GM12878 (cell line): ENCODE measurements around the gene TP63. TPM values are rescaled to one million over a fixed set of nuclear protein-coding genes. Genes with fewer than 3 reads are reported as not detected.

Source experiments
- BACH1 ChIP-seq: fragments of 450-650 bp; IDR thresholded peaks from 2 replicates; pipeline ENCODE4 v1.6.1; 2017; ENCODE audit warnings: mild to moderate bottlenecking, borderline replicate concordance
- CEBPB ChIP-seq, 2 experiments: fragments of 150-350 bp in 1 of 2; IDR thresholded peaks; 2 replicates each; pipeline ENCODE4 v1.6.1; 2012 to 2014; ENCODE audit warnings: low read depth in 2 of 2, low read length in 2 of 2, borderline replicate concordance in 1 of 2, inconsistent platforms in 1 of 2
- CHD2 ChIP-seq: IDR thresholded peaks from 2 replicates; pipeline ENCODE4 v1.6.1; 2011; ENCODE audit warnings: low read depth, low read length, improper control_type of control experiment, borderline replicate concordance
- HCFC1 ChIP-seq: fragments of 150-350 bp; IDR thresholded peaks from 2 replicates; pipeline ENCODE4 v1.6.1; 2014; ENCODE audit warnings: low read length
- JUNB ChIP-seq: IDR thresholded peaks from 2 replicates; pipeline ENCODE4 v1.6.1; 2016; ENCODE audit warnings: antibody characterized with exemption, mild to moderate bottlenecking
- KDM1A ChIP-seq: fragments of 200-600 bp; sonication (generic); IDR thresholded peaks from 2 replicates; pipeline ENCODE4 v1.6.1; 2016; ENCODE audit warnings: borderline replicate concordance
- MYB ChIP-seq: fragments of 150-350 bp; IDR thresholded peaks from 2 replicates; pipeline ENCODE4 v1.6.1; 2014; ENCODE audit warnings: mild to moderate bottlenecking, low read depth, low read length, borderline replicate concordance
- NFIC ChIP-seq: IDR thresholded peaks from 2 replicates; pipeline ENCODE4 v1.6.1; 2012; ENCODE audit warnings: low read depth, mild to moderate bottlenecking, inconsistent platforms, low read length, moderate library complexity
- RAD21 ChIP-seq: IDR thresholded peaks from 2 replicates; pipeline ENCODE4 v1.6.1; 2011; ENCODE audit warnings: mild to moderate bottlenecking, low read depth, low read length, moderate library complexity; ENCODE audit not compliant: insufficient read depth
- RUNX3 ChIP-seq: IDR thresholded peaks from 2 replicates; pipeline ENCODE4 v1.6.1; 2012; ENCODE audit warnings: low read length, inconsistent platforms
- polyA plus RNA-seq, 11 experiments: library from polyadenylated mRNA; depleted of rRNA in 4 of 11; unstranded in 6 of 11; stranded (reverse) in 5 of 11; fragments of >200 nt; fragmentation: Nextera tagmentation in 4 of 11; fragmentation: Illumina TruSeq in 1 of 11; extraction: Ambion mirVana in 4 of 11; extraction: Trizol in 1 of 11; gene quantifications; 1 replicate in 1 of 11; 2 replicates in 10 of 11; pipeline versions ENCODE4 v1.2.1 to v1.2.3, GENCODE V29; 2011 to 2016; ENCODE audit warnings: inconsistent platforms in 2 of 11, missing spikeins in 2 of 11, low read depth in 1 of 11
- total RNA-seq, 4 experiments: library from RNA; depleted of rRNA in 3 of 4; stranded (reverse); fragments of >200 nt in 3 of 4; fragmentation: Illumina TruSeq in 1 of 4; extraction: Trizol in 1 of 4; gene quantifications; 2 replicates each; pipeline versions ENCODE4 v1.2.1 to v1.2.3, GENCODE V29; 2013 to 2021
- TF ChIP-seq, protein P1 (sequence below): fragments of 450-650 bp; IDR thresholded peaks from 2 replicates; pipeline ENCODE4 v1.6.1; 2017; ENCODE audit warnings: mild to moderate bottlenecking, moderate library complexity
- TF ChIP-seq, protein P2 (sequence below): fragments of 450-650 bp; IDR thresholded peaks from 2 replicates; pipeline ENCODE4 v1.6.1; 2017; ENCODE audit warnings: mild to moderate bottlenecking, moderate library complexity

The TP63 gene
- total and polyA plus RNA-seq, 10 of the 15 experiments (the other 5 are each of a cell fraction or from before 2014, with no cell fraction given), result 1.4 to 10.8 (median 6.2) TPM

- TF ChIP-seq, protein P1, sequence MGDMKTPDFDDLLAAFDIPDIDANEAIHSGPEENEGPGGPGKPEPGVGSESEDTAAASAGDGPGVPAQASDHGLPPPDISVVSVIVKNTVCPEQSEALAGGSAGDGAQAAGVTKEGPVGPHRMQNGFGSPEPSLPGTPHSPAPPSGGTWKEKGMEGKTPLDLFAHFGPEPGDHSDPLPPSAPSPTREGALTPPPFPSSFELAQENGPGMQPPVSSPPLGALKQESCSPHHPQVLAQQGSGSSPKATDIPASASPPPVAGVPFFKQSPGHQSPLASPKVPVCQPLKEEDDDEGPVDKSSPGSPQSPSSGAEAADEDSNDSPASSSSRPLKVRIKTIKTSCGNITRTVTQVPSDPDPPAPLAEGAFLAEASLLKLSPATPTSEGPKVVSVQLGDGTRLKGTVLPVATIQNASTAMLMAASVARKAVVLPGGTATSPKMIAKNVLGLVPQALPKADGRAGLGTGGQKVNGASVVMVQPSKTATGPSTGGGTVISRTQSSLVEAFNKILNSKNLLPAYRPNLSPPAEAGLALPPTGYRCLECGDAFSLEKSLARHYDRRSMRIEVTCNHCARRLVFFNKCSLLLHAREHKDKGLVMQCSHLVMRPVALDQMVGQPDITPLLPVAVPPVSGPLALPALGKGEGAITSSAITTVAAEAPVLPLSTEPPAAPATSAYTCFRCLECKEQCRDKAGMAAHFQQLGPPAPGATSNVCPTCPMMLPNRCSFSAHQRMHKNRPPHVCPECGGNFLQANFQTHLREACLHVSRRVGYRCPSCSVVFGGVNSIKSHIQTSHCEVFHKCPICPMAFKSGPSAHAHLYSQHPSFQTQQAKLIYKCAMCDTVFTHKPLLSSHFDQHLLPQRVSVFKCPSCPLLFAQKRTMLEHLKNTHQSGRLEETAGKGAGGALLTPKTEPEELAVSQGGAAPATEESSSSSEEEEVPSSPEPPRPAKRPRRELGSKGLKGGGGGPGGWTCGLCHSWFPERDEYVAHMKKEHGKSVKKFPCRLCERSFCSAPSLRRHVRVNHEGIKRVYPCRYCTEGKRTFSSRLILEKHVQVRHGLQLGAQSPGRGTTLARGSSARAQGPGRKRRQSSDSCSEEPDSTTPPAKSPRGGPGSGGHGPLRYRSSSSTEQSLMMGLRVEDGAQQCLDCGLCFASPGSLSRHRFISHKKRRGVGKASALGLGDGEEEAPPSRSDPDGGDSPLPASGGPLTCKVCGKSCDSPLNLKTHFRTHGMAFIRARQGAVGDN, result no peak
- TF ChIP-seq NFIC, result peak; percentile 74; the same call in 1 of the 2 replicates
- TF ChIP-seq RAD21, result no peak
- TF ChIP-seq JUNB, result peak; percentile 71
- TF ChIP-seq BACH1, result no peak
- TF ChIP-seq, protein P2, sequence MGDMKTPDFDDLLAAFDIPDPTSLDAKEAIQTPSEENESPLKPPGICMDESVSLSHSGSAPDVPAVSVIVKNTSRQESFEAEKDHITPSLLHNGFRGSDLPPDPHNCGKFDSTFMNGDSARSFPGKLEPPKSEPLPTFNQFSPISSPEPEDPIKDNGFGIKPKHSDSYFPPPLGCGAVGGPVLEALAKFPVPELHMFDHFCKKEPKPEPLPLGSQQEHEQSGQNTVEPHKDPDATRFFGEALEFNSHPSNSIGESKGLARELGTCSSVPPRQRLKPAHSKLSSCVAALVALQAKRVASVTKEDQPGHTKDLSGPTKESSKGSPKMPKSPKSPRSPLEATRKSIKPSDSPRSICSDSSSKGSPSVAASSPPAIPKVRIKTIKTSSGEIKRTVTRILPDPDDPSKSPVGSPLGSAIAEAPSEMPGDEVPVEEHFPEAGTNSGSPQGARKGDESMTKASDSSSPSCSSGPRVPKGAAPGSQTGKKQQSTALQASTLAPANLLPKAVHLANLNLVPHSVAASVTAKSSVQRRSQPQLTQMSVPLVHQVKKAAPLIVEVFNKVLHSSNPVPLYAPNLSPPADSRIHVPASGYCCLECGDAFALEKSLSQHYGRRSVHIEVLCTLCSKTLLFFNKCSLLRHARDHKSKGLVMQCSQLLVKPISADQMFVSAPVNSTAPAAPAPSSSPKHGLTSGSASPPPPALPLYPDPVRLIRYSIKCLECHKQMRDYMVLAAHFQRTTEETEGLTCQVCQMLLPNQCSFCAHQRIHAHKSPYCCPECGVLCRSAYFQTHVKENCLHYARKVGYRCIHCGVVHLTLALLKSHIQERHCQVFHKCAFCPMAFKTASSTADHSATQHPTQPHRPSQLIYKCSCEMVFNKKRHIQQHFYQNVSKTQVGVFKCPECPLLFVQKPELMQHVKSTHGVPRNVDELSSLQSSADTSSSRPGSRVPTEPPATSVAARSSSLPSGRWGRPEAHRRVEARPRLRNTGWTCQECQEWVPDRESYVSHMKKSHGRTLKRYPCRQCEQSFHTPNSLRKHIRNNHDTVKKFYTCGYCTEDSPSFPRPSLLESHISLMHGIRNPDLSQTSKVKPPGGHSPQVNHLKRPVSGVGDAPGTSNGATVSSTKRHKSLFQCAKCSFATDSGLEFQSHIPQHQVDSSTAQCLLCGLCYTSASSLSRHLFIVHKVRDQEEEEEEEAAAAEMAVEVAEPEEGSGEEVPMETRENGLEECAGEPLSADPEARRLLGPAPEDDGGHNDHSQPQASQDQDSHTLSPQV, result no peak
- TF ChIP-seq HCFC1, result no peak
- TF ChIP-seq CHD2, result no peak
- TF ChIP-seq CEBPB (IDR thresholded peaks at IDR 0.05; ENCODE audit: borderline replicate concordance in 1 of 2, low read depth in 2 of 2, low read length in 2 of 2), result 0 out of 4 replicates have a peak, but pooled peaks of 1 of the 2 experiments have one; percentile 18
- TF ChIP-seq KDM1A, result no peak
- no peak for TF ChIP-seq MYB
- no peak; the same call in 1 of the 2 replicates for TF ChIP-seq RUNX3
These were observed 125.4 kb downstream of the TP63 start (continued) for GRCh38 chr3:189756582-189757078.
